GM10248 (cell line): ENCODE results near the gene DOCK7.
"Not testable (repeated sequence)": the region's sequence is repeated elsewhere in the genome, so short reads cannot be mapped to it uniquely, and the experiment has no call there.

Source experiments
- CTCF ChIA-PET: fragments of 300-600 bp; sonication (Branson Sonifier 250); formaldehyde crosslinking; extraction: SDS; loops from one replicate; lab custom pipeline; 2021; ENCODE audit warnings: antibody characterized with exemption; lab: Yijun Ruan, JAX
- POLR2A ChIA-PET: fragments of 350-650 bp; sonication (Branson Sonifier 250); formaldehyde crosslinking; extraction: SDS; loops from one replicate; lab custom pipeline; 2020; ENCODE audit warnings: antibody characterized with exemption; lab: Yijun Ruan, JAX
- DNase-seq: peaks from one replicate; pipeline ENCODE4 v3.0.0; 2012; ENCODE audit errors: extremely low spot score
- CTCF ChIP-seq: IDR thresholded peaks from 2 replicates; pipeline ENCODE4 v1.5.1; 2012; ENCODE audit warnings: mild to moderate bottlenecking, low read depth; ENCODE audit errors: extremely low read depth, missing control alignments, control extremely low read depth

The DOCK7 gene

GRCh38 chr1:62613325-62613727 is 74.9 kb downstream of the DOCK7 start:
- ChIA-PET POLR2A (no interaction called here), CTCF (interaction anchor here (2.1 kb wide), 1 partner anchor 9 kb away, joined by 8 read pairs; no protein-coding TSS in a partner anchor)
- TF ChIP-seq CTCF: no peak
- DNase-seq: peak; percentile 20

- CTCF ChIA-PET: no interaction called here
These were observed 75.4 kb downstream of the DOCK7 start for GRCh38 chr1:62612770-62613169.

GRCh38 chr1:62610588-62610987 is 77.6 kb downstream of the DOCK7 start:
- DNase-seq, POLR2A ChIA-PET: not testable (repeated sequence)
- CTCF ChIA-PET: interaction anchor here (1.0 kb wide), 1 partner anchor 15 kb away, joined by 5 read pairs; no protein-coding TSS in a partner anchor

More at GRCh38 chr1:62612770-62613169, 75.4 kb downstream of the DOCK7 start:
- no peak for DNase-seq
- POLR2A ChIA-PET: no interaction called here
- no peak for TF ChIP-seq CTCF

- TF ChIP-seq CTCF: no peak
- ChIA-PET POLR2A (no interaction called here), CTCF (no interaction called here)
- no peak for DNase-seq
These were observed 79.3 kb downstream of the DOCK7 start for GRCh38 chr1:62608905-62609304.

- ChIA-PET CTCF (no interaction called here), POLR2A (no interaction called here)
- DNase-seq: no peak
- TF ChIP-seq CTCF: no peak
These were observed 86.7 kb downstream of the DOCK7 start for GRCh38 chr1:62601457-62601856.

GRCh38 chr1:62599044-62599443 is 89.1 kb downstream of the DOCK7 start:
- POLR2A ChIA-PET: no interaction called here
- TF ChIP-seq CTCF: no peak
- DNase-seq: no peak
- CTCF ChIA-PET: no interaction called here

GRCh38 chr1:62597281-62597680 is 90.9 kb downstream of the DOCK7 start, which contains the start of gene ANGPTL3:
Gene ANGPTL3, plus strand, starts transcription at chr1:62597520. Its CDS starts 47 bp downstream, at chr1:62597567.
- ChIA-PET CTCF (no interaction called here), POLR2A (no interaction called here)
- no peak for DNase-seq
- no peak for TF ChIP-seq CTCF
